Hepatocyte (in vitro differentiated cells): ENCODE data around the gene S100A11. TPM values are rescaled to one million over a fixed set of nuclear protein-coding genes. Genes with fewer than 3 reads are reported as not detected.

Experiments used
- DNase-seq: peaks from one replicate; pipeline ENCODE4 v3.0.0-alpha.2; 2016; ENCODE audit warnings: low spot score
- H2AFZ ChIP-seq: fragments of 200-600 bp; sonication (generic); 2 replicates; pipeline ENCODE4 v1.6.0; 2016; ENCODE audit warnings: antibody characterized with exemption, mild to moderate bottlenecking
- H3K27ac ChIP-seq: fragments of 200-600 bp; sonication (generic); 2 replicates; pipeline ENCODE4 v1.5.1; 2016; ENCODE audit warnings: mild to moderate bottlenecking
- H3K27me3 ChIP-seq: fragments of 200-600 bp; sonication (generic); 2 replicates; pipeline ENCODE4 v1.6.1; 2016
- H3K36me3 ChIP-seq: fragments of 200-600 bp; sonication (generic); replicated peaks from 2 replicates; pipeline ENCODE4 v1.5.1; 2016; ENCODE audit warnings: low read depth; ENCODE audit not compliant: insufficient read depth
- H3K4me1 ChIP-seq: fragments of 200-600 bp; sonication (generic); 2 replicates; pipeline ENCODE4 v1.5.1; 2016; ENCODE audit warnings: mild to moderate bottlenecking, moderate library complexity; ENCODE audit not compliant: insufficient read depth
- H3K4me2 ChIP-seq: fragments of 200-600 bp; sonication (generic); 2 replicates; pipeline ENCODE4 v1.6.0; 2016
- H3K4me3 ChIP-seq: fragments of 200-600 bp; sonication (generic); 2 replicates; pipeline ENCODE4 v1.5.1; 2016; ENCODE audit warnings: mild to moderate bottlenecking
- H3K79me2 ChIP-seq: fragments of 200-600 bp; sonication (generic); 2 replicates; pipeline ENCODE4 v1.6.0; 2017; ENCODE audit warnings: mild to moderate bottlenecking
- H3K9me2 ChIP-seq: fragments of 200-600 bp; sonication (generic); replicated peaks from 2 replicates; pipeline ENCODE4 v1.6.0; 2017; ENCODE audit warnings: mild to moderate bottlenecking; ENCODE audit not compliant: insufficient read depth
- H3K9me3 ChIP-seq: fragments of 200-600 bp; sonication (generic); 2 replicates; pipeline ENCODE4 v1.5.1; 2016; ENCODE audit warnings: low read depth, mild to moderate bottlenecking
- H4K20me1 ChIP-seq: fragments of 200-600 bp; sonication (generic); 2 replicates; pipeline ENCODE4 v1.6.0; 2016; ENCODE audit warnings: mild to moderate bottlenecking; ENCODE audit not compliant: insufficient read depth, poor library complexity, severe bottlenecking
- CTCF ChIP-seq: fragments of 200-600 bp; sonication (generic); IDR thresholded peaks from 2 replicates; pipeline ENCODE4 v1.5.1; 2016; ENCODE audit warnings: antibody characterized with exemption, mild to moderate bottlenecking; ENCODE audit not compliant: poor library complexity
- EZH2 ChIP-seq: fragments of 200-600 bp; sonication (generic); IDR thresholded peaks from 2 replicates; pipeline ENCODE4 v1.6.1; 2016; ENCODE audit warnings: antibody characterized with exemption, mild to moderate bottlenecking, borderline replicate concordance
- EZH2phosphoT487 ChIP-seq: fragments of 200-600 bp; sonication (generic); IDR thresholded peaks from one replicate; pipeline ENCODE4 v1.6.1; 2018; ENCODE audit warnings: antibody characterized with exemption, mild to moderate bottlenecking, low read depth, moderate library complexity; ENCODE audit not compliant: unreplicated experiment, severe bottlenecking
- WGBS: methylation state at CpG from one replicate; pipeline ENCODE4 v1.1.6; 2016; ENCODE audit warnings: low lambda C conversion rate; ENCODE audit errors: missing lambda C conversion rate; 5-methylcytosine and 5-hydroxymethylcytosine counted together
- polyA plus RNA-seq: library from polyadenylated mRNA; unstranded; fragments of >200 nt; fragmentation: Nextera tagmentation; extraction: Ambion mirVana; gene quantifications from 2 replicates; pipeline ENCODE4 v1.2.1, GENCODE V29; 2016
- total RNA-seq: library from RNA; depleted of rRNA; stranded (reverse); fragments of >200 nt; gene quantifications from 2 replicates; pipeline ENCODE4 v1.2.3, GENCODE V29; 2014

S100A11 gene
- total and polyA plus RNA-seq, 2 experiments from 2014 or later = 258 to 1,491 TPM

GRCh38 chr1:152015766-152016165, 21.0 kb downstream of the S100A11 start:
- Histone ChIP-seq H3K27me3 (no peaks in the 10 kb centered on the region), H3K36me3 (no peaks in the 10 kb centered on the region), H3K79me2 (no peaks in the 10 kb centered on the region), H2AFZ (no peak overlapping the region), H3K4me2 (no peak overlapping the region), H3K4me1 (no peaks in the 10 kb centered on the region), H4K20me1 (no peaks in the 10 kb centered on the region), H3K9me3 (no peaks in the 10 kb centered on the region), H3K27ac (no peak overlapping the region), H3K4me3 (no peak overlapping the region), H3K9me2 (no peaks in the 10 kb centered on the region)
- DNase-seq = no peak
- TF ChIP-seq CTCF (no peak), EZH2 (no peak), EZH2phosphoT487 (no peak)
- 48% methylated on average over 6 of the region's 6 CpGs for WGBS

- Histone ChIP-seq H3K27ac (no peak overlapping the region), H3K27me3 (no peaks in the 10 kb centered on the region), H3K36me3 (no peaks in the 10 kb centered on the region), H3K9me2 (no peaks in the 10 kb centered on the region), H3K9me3 (no peaks in the 10 kb centered on the region), H3K4me3 (no peak overlapping the region), H4K20me1 (no peaks in the 10 kb centered on the region), H3K4me2 (no peak overlapping the region), H2AFZ (no peak overlapping the region), H3K4me1 (peaks cover 3% of the 10 kb centered on the region), H3K79me2 (no peaks in the 10 kb centered on the region)
- TF ChIP-seq CTCF (no peak), EZH2phosphoT487 (no peak), EZH2 (no peak)
- no peak for DNase-seq
- WGBS = 95% methylated on average over 1 of the region's 1 CpG
Observed at GRCh38 chr1:152014943-152015342, 21.9 kb downstream of the S100A11 start.

DNA sequence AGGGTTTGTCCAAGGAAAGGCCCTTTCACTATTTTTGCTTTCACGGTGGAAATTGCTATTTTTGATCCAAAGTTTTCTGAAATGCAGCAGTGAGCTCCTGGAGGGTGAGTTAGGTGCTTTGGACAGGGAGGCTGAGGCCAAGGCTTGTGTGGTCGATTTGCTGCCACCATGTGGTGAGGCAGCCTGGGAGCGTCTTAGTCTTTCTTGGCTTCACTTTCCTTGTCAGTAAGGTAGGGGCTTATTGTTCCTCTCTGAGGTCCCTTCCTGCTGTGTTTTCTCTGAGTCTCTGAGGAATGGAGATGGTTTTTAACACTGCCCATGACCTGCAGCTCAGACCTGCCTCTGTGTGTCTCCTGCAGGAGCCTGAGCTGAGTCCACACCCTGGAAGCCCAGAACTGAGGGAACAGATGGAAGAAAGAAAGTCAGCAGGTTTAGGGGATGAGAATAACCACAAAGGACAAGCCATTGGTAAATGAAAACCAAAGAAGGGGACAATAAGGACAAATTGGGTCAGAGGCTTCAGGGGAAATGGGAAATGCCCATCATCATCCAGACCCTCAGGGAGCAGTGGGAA, 23.1 kb downstream of the S100A11 start:
- 17% methylated on average over 3 of the region's 3 CpGs for WGBS
- H4K20me1 ChIP-seq = no peaks in the 10 kb centered on the region
- H3K27ac ChIP-seq = no peak overlapping the region
- peaks cover 8% of the 10 kb centered on the region for H3K4me1 ChIP-seq
- no peaks in the 10 kb centered on the region for H3K79me2 ChIP-seq
- no peaks in the 10 kb centered on the region for H3K9me2 ChIP-seq
- H3K36me3 ChIP-seq = no peaks in the 10 kb centered on the region
- H3K9me3 ChIP-seq = no peaks in the 10 kb centered on the region
- no peak overlapping the region for H3K4me3 ChIP-seq
- H3K27me3 ChIP-seq = no peaks in the 10 kb centered on the region
- no peak overlapping the region for H2AFZ ChIP-seq
- DNase-seq = peak; percentile 73
- H3K4me2 ChIP-seq = no peak overlapping the region
- TF ChIP-seq CTCF (peak; percentile 53), EZH2phosphoT487 (no peak)

DNA sequence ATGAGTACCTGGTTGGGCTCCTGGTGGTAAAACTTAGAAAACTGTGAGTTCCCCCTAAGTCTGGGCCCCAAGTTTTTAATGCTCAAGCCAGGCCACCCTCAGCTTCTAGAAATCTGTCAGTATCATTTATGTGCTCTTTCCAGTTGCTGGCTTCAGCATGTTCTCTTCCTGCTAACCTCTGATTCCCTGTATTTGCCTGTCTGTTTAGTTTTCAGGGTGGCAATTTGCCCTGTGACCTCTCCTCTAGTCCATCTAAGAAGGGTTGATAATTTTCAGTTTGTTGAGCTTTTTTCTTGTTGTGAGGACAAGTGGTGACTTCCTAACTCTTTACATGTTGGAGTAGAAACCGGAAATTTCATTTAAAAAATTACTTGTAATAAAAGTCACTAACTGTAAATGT, 27.1 kb downstream of the S100A11 start:
- Histone ChIP-seq H3K4me3 (no peak overlapping the region), H3K4me1 (peaks cover 8% of the 10 kb centered on the region), H4K20me1 (no peaks in the 10 kb centered on the region), H2AFZ (peak overlapping the region; percentile 37), H3K9me3 (no peaks in the 10 kb centered on the region), H3K79me2 (no peaks in the 10 kb centered on the region), H3K4me2 (no peak overlapping the region), H3K9me2 (no peaks in the 10 kb centered on the region), H3K36me3 (no peaks in the 10 kb centered on the region), H3K27ac (no peak overlapping the region), H3K27me3 (no peaks in the 10 kb centered on the region)
- 70% methylated on average over 1 of the region's 1 CpG for WGBS
- DNase-seq = no peak
- TF ChIP-seq CTCF (no peak), EZH2phosphoT487 (no peak), EZH2 (no peak)
